HG03060 (cell line): ENCODE measurements around the gene LMNA.
"Not testable (repeated sequence)": the region's sequence is repeated elsewhere in the genome, so short reads cannot be mapped to it uniquely, and the experiment has no call there.

Experiments used
- ATAC-seq: cut with Tn5 transposase; IDR thresholded peaks from one replicate; pipeline ENCODE4 v1.9.1; 2021; ENCODE audit warnings: low read depth, moderate number of reproducible peaks; ENCODE audit not compliant: unreplicated experiment

LMNA gene

DNA sequence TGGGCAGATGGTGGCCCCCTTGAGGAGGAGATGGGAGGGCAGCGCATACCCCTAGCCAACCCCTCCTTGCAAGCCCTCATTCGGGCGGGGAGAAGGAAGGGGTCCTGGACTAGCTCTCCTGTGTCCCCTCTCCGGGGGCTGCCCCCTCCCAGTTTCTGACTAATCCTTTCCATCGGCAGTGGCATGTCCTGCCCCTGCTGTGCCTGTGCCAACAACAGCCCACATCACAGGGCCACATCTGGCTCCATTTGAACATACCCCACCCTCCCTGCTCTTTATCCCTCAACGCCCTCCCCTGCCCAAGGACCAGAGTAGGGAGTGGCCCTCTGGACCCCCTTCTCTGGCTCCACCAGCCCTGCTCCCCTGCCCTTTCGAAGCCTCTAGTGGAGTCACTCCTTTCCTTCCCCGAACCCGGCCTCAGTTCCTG is 11.0 kb upstream of the LMNA start:
- ATAC-seq, result no peak

DNA sequence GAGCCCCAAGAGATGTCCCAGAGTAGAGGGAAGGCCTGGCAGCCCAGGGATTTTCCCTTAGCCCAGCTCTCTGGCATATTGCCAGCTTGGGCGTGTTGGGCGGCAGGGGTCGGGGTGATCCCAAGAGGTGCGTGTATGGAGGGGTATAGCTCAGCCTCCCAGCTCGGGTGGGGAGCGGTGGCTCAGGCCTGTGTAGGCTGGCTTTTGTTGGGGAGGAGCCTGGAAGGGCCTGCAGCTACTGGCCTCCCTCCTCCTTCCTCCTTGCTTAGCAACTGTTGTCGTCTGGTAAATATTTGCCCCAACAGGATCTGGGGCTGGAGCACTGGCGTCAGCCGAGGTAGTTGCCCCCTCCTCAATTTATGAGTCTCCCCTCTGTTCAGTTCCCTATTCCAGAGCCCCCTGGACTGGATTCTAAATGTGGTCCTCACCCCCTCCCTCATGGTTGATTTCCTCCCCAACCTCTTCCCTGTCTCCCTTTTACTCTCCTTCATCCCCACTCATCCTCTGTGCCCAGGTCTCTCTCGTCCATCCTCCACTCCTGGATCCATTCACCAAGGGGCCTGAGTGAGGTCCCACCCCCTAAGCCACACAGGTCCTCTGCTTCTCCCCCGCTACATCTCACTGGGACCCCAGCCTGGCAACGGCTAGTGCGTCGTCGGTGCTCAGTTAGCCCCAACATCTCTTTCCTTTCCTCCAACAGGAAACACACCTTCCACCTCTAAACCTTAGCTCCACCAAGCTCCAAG is 10.3 kb upstream of the LMNA start:
- ATAC-seq, result no peak

DNA sequence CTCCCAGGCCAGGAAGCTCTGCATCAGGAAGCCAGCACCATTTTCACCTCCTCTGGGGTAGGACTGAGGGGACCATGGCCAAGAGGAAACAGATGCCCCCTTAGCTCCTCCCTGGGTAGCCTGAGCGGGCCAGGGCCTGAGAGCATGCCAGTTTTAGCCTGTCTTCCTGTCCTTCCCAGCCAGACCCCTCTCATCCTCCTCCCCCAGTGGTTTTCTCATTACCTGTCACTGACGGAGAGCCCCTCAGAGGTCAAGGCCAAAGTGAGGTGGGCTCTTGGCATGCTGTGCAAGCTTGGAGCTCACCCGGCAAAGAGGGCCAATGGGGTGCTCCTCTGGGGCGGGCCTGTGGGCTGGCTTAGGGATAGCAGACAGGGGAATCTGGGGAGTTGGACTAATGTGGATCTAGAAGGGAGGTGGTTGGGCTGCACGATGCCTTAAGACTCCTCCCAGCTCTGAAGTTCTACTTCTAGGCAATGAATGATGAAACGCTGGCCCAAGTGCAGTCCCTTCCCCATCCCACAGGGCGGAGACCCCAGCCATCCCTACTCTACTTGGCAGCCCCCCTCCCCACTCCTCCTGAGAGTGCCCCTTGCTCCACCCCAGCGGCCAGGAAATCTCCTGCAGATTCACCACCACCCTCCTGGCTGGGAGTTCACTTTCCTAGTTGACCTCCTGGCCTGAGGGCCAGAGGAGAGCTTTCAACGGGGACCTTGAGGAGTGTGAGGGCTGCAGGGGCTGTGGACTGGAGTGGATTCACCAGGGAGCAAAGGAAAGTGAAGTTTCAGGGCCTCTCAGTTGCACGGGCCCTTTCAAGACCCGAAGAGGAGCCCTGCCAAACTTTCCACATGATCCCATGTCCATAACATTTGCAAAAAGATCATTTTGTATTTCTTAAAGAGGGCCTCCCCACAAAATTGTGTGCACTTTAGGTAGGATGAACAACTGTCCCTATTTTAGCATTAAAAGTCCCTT is 9.4 kb upstream of the LMNA start:
- no peak for ATAC-seq

DNA sequence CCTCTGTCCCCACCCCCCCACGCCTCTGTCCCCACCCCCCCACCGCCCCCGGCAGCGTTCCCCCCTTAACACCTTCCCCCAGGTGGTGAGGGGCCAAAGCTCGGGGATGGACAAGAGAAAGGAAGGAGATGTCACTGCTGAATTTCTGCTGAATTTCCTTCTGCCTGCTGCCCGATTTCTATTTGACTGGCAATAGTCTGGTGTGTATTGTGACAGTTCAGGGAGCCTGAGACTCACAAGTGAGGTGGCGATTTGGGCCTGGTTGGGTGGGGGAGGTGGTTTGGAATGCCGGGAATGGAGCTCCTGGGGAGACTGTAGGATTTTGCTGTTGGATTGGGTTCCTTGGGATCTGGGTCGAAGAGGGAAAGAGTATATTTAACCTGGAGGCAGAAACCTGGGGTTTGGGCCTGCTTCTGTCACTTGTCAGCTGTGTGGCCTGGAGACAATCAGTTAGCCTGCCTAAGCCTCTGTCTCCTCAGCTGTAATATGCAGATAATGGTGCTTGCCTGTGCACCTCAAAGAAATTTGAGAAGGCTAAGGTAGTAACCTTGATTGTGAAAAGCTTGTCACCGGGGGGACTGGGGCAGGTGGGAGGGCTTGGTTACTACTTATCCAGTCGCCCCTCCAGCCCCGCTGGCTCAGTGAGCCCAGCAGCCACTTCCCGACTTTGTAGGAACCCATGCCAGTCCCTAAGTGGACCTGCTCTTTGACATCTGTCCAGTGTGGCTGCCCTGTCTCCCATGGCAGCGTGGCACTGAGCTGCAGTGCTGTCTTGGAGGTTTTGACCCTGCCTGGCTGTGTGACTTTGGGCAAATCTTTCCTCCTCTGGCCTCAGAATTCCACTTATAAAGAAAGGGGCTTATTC is 7.7 kb upstream of the LMNA start:
- ATAC-seq, result peak; percentile 12

DNA sequence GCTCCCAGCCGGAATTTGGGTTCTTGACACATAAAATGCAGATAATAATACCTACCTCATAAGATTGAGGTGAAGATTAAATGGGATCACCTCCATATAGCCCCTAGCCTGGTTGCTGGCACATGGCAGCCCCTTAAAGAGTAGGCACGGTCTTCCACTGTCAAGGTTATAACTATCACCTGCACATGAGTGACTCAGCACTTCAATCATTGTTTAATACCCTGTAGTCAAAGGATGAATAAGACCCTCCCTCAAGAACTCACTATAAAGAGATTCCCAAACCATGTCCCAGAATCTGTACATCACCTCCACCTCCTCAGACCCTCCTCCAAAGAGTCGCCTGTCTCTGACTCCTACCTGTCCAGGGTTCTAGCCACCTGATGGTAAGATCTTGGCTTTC is 6.5 kb upstream of the LMNA start:
- no peak for ATAC-seq

DNA sequence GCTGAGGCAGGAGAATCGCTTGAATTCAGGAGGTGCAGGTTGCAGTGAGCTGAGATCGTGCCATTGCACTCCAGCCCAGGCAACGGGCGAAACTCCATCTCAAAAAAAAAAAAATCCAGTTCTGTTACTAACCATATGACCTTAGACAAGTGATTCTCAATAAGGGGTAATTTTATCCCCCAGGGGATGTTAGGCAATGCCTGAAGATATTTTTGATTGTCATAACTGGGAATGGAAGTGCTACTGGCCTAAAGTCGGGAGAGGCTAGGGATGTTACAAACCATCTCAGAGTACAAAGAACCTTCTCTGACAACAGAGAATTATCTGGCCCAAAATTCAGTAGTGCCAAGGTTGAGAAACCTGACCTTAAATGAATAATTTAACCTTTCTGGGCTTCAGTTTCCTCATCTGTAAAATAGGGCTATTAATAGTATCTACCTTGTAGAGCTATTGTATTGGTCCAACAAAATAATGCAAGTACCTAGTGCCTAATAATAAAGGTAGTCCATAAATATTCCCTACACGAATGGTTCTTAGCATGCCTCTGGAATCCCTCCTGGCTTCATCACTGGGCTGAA is 5.8 kb upstream of the LMNA start:
- ATAC-seq, result no peak

DNA sequence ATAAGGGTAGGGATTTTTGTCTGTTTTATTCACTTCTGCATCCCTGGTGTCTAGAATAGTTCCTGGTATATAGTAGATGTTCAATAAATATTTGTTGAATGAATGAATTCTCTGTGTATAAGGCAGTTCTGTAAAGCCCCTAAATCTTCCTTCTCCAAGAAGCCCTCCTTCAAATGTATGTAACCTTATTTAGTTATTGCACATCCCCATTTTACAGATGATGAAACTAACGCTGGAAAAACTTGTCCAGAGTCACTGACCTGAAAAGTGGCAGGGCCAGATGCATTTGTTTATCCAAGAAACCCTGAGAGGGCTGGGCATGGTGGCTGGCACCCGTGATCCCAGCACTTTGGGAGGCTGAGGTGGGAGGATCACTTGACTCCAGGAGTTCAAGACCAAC is 4.3 kb upstream of the LMNA start:
- no peak for ATAC-seq

DNA sequence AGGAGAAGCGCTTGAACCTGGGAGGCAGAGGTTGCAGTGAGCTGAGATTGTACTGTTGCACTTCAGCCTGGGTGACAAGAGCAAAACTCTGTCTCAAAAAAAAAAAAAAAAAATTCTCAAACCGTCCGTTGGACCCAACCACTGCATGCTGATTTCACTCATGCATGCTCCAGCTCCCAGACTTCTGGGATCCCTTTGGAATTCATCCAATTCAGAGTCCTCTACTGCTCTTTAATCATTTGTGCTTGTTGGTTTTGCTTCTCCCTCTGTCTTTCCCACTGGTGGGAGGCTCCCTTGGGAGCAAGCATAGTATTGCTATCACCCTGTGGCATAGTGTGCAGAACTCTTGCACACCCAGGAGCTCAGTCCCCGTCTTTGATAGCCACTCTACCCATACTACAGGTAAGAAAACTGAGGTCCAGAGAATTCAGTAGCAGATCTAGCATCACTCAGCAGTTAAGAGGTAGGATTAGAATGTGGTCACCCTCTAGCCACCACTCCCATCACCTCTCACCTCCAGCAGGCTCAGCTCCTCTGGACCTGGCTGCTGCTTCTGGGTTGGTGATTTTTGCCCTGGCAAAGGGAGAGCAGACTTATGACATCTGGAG is 3.1 kb upstream of the LMNA start:
- no peak for ATAC-seq

DNA sequence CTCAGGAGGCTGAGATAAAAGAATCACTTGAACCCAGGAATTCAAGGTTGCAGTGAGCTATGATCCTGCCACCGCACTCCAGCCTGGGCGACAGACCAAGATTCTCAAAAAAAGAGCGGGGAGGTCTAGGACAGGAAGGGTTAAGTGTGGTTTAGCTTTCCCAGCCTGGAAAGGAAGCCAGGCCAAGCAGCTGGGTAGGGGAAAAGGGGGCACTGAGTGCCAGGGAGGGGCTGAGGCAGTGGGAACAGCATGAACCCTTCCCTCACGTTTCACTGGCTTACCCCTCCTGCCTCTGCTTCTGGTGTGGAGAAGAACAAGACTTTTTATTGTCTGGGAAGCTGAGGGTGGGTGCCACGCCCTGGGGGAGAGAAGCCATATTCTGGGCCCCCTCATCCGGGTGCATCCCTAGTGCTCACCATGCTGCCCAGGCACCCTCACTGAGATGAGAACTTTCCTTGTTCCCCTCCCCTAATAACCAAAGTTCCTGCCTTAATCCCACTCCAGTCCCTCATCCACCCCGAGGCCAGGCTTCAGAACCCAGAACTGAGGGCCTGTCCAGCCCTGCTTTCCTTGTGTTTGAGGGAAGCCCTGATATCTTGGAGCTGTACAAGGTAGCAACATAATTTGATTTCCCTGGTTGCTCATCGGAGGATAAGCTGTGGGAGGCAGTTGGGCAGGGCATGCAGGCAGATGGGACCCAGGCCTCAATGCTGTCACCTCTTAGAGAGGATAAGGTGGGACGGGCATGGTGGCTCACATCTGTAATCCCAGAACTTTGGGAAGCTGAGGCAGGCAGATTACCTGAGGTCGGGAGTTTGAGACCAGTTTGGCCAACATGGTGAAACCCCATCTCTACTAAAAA is 2.0 kb upstream of the LMNA start:
- no peak for ATAC-seq

DNA sequence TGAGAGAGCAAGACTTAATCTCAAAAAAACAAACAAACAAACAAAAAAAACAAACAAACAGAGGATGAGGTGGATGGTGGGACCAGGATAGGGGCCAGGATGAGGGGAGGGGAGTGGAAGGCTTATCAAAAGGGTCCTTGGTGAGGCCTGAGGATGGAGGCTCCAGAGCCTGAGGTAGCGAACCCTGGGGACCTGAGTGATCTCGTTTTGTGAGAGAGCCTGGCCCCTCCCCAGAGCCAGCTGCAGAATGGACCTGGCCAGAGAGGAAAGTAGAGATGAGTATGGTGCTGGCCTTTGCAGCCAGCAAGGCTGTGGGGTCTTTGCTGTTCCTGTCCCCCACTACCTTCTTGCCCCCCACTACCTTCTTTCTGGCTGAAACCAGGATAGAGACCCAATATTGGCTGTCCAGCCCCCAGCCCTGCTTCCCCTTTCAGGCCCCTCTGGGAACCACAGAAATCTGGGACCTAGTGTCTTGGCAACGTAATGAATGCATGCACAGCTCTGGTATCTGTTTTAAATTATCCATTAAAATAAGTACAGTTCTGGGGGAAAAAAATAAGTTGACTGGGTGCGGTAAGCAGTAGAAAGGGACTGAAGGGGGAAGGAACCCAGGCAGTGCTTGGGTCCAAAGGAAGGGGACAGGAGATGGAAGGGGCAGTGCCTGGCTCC is 1.1 kb upstream of the LMNA start:
- no peak for ATAC-seq

DNA sequence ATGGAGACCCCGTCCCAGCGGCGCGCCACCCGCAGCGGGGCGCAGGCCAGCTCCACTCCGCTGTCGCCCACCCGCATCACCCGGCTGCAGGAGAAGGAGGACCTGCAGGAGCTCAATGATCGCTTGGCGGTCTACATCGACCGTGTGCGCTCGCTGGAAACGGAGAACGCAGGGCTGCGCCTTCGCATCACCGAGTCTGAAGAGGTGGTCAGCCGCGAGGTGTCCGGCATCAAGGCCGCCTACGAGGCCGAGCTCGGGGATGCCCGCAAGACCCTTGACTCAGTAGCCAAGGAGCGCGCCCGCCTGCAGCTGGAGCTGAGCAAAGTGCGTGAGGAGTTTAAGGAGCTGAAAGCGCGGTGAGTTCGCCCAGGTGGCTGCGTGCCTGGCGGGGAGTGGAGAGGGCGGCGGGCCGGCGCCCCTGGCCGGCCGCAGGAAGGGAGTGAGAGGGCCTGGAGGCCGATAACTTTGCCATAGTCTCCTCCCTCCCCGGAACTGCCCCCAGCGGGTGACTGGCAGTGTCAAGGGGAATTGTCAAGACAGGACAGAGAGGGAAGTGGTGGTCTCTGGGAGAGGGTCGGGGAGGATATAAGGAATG is 505 bp downstream of the LMNA start:
- ATAC-seq, result peak; percentile 2

DNA sequence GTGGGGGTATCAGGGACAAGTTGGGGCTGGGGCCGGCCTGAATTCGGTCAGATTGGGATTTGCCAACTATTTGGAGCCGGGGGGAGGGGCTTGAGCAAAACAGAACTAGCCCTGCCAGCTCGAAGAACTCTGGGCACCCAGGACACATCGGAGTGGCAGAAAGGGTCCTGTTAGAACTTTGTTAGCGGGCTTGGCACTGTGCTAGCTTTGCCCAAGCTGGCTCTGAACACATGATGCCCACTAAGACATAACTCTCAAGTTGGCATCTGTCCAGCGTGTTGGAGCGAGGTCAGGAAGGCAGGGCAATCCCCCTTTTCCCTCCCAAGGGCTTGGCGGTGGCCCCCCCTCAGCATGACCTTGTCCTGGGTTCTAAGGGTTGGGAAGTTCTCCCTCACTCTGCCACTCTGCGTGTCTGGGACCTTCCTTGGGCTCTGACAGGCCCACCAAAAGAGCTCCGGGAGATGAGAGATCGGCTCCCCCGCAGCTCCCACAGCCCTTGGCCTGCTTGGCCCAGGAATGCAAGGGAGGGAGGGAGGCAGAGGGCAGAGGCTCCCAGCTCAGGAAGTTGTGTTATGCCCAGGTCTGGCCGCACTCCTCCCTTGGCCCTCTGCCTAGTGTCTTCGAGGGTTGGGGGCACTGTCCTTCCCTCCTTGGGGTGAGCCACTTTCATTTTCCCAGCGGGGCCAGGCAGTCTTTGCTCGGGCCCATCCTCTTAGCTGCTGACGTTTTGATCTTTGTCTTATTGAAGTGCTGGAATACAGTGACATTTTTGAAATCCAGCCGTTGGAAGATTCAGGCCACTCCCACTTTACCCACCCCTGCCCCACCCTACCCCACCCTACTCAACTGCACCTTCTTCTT is 1.2 kb downstream of the LMNA start:
- no peak for ATAC-seq

DNA sequence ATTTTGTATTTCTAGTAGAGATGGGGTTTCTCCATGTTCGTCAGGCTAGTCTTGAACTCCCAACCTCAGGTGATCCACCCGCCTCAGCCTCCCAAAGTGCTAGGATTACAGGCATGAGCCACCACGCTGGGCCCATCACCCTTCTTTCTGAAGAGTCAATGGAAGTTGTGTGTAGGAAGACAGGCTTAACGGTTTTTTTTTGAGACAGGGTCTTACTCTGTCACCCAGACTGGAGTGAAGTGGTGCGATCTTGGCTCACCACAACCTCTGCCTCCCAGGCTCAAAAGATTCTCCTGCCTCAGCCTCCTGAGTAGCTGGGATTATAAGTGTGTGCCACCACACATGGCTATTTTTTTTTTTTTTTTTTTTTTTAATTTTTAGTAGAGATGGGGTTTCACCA is 2.2 kb downstream of the LMNA start:
- not testable (repeated sequence) for ATAC-seq

DNA sequence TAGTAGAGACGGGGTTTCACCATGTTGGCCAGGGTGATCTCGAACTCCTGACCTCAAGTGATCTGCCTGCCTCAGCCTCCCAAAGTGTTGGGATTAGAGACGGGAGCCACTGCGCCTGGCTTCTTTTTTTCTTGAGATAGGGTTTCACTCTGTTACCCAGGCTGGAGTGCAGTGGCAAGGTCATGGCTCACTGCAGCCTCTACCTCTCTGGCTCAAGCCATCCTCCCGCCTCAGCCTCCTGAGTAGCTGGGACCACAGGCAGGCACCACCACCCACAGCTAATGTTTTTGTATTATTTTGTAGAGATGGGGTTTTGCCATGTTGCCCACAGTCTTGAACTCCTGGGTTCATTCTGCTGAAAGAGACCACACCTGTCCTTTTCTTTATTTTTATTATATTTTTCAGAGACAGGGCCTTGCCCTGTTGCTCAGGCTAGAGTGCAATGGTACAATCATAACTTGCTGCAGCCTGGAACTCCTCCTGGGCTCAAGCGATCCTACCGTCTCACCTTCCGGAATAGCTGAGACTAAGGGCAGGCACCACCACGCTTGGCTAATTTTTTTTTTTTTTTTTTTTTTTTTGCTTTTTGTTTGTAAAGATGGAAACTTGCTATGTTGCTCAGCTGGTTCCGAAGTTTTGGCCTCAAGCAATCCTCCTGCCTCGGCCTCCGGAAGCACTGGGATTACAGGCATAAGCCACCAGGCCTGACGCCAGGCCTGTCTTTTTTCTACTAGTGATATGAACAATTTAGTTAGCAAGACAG is 3.1 kb downstream of the LMNA start:
- ATAC-seq, result no peak

DNA sequence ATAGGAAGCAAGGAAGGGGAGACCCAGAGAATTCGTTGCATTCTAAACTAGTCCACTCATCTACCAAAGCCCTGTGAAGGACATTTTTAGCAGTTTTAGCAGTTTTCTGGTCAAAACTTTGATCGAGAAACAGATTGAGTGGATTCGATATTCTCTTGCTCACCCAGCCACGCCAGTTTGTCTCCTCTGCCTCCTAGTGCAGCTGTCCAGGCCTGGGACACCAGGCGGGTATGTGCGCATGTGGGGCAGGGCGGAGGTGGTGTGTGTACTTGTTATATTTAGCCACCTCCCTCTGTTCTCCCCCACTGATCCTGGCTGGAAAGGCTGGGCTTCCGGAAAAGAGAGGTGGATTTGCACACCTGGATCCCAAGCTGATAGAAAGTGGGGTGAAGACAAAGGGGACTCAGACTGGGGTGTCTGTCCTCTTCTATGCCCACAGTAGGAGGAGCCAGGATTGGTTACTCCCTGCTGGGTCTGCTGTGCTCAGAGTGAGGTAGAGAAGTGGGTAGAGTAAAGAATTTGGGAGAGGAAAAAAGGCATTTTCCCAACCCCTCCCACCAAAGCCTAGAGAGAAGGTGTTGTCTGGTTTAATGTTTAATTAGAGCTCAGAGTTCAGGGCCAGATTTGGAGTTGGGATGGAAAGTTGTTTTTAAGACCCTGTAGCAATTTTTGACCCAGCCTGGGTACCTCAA is 3.8 kb downstream of the LMNA start:
- ATAC-seq, result no peak
